ENCODE results near the gene FUBP1. TPM values are rescaled to one million over a fixed set of nuclear protein-coding genes. Genes with fewer than 3 reads are reported as not detected.

The FUBP1 gene
- total and polyA plus RNA-seq, 2 of the 13 experiments (the other 11 are each of a cell fraction or from before 2014, with no cell fraction given), result 98.1 to 166 TPM

- Histone ChIP-seq H3K27me3 (ENCODE audit: control insufficient read depth in 1 of 2, insufficient read depth in 2 of 2, low read length in 2 of 2) (no peaks in the 10 kb centered on the region; a peak in 1 of 5 replicates), H3K79me2 (ENCODE audit: insufficient read depth, low read length) (peaks cover 85% of the 10 kb centered on the region), H2AFZ (ENCODE audit: low read length) (no peak overlapping the region), H3K4me1 (ENCODE audit: insufficient read depth, low read length) (peaks cover 55% of the 10 kb centered on the region), H3K4me2 (ENCODE audit: low read depth, low read length) (peak overlapping the region; percentile 90), H3K36me3 (replicated peaks in 1 of 2; ENCODE audit: control insufficient read depth in 1 of 2, insufficient read depth in 2 of 2, low read length in 2 of 2) (peaks cover 2 to 4% of the 10 kb centered on the region in 2 experiments; a peak in 4 of 5 replicates), H3K27ac (ENCODE audit: extremely low read length, insufficient read depth, low read length) (peak overlapping the region; percentile 99), H4K20me1 (ENCODE audit: insufficient read depth, low read length) (peaks cover 52% of the 10 kb centered on the region), H3K9me3 (ENCODE audit: low read length) (no peaks in the 10 kb centered on the region), H3K4me3 (replicated peaks in 1 of 3; ENCODE audit: insufficient read depth in 1 of 3, low read depth in 2 of 3, low read length in 3 of 3) (peak overlapping the region; percentile 79 to 100 (median 90)), H3K9ac (ENCODE audit: insufficient read depth, low read depth, low read length) (peak overlapping the region; percentile 100)
- in situ Hi-C loops (cut with HindIII; ENCODE audit: extremely low pct_ligation_motif_present, low pct_unique_long_range_greater_than_20kb), result loop anchor here (10.0 kb wide), 1 partner anchor 137 kb away; no protein-coding TSS in a partner anchor
- ATAC-seq (no peak), FAIRE-seq (no peak), DNase-seq (ENCODE audit: low spot score) (no peak)
- TF ChIP-seq PPARG (CRISPR knock-in tag; conservative IDR thresholded peaks at IDR 0.05) (0 out of 2 replicates have a peak, but pooled peaks have one; percentile 13), SNAPC2 (CRISPR knock-in tag; IDR thresholded peaks at IDR 0.05) (0 out of 2 replicates have a peak, but pooled peaks have one; percentile 53), THYN1 (CRISPR knock-in tag; IDR thresholded peaks at IDR 0.05; ENCODE audit: borderline replicate concordance, low read depth) (no peak), KAT7 (CRISPR knock-in tag; IDR thresholded peaks at IDR 0.05; ENCODE audit: borderline replicate concordance) (no peak; the same call in 1 of the 2 replicates), CREB1 (IDR thresholded peaks at IDR 0.05) (no peak), CREB1 (CRISPR knock-in tag; IDR thresholded peaks at IDR 0.05) (peak; percentile 55), ZBTB21 (CRISPR knock-in tag; IDR thresholded peaks at IDR 0.05) (0 out of 2 replicates have a peak, but pooled peaks have one; percentile 18), POGK (CRISPR knock-in tag; conservative IDR thresholded peaks at IDR 0.05) (no peak), KDM5A (IDR thresholded peaks at IDR 0.05; ENCODE audit: borderline replicate concordance, low read length) (0 out of 2 replicates have a peak, but pooled peaks have one; percentile 64), ZNF792 (CRISPR knock-in tag; IDR thresholded peaks at IDR 0.05) (0 out of 2 replicates have a peak, but pooled peaks have one; percentile 12), SOX5 (CRISPR knock-in tag; IDR thresholded peaks at IDR 0.05; ENCODE audit: borderline replicate concordance) (peak; percentile 6; the same call in 1 of the 2 replicates)
- POLR2A ChIA-PET, result interaction anchor here (1.2 to 5.3 kb wide), 6 partner anchors 13 to 117 kb away, joined by 4 to 161 read pairs (median 11); partner anchors contain the start of genes DNAJB4, GIPC2 and NEXN
- WGBS (ENCODE audit: low lambda C conversion rate), result 0% methylated on average over 5 of the region's 5 CpGs
- intact Hi-C loops (cut with micrococcal nuclease; ENCODE audit: unreplicated experiment), result no loop called here
- BruUV-seq (replicated peaks), result no TSS peak
- CTCF ChIA-PET (ENCODE audit: low intra/inter-chr PET ratio, low total read pairs), result no interaction called here
Observed at GRCh38 chr1:77977989-77978292, 931 bp downstream of the FUBP1 start.
